ENCODE data around the gene SLC19A2.

The SLC19A2 gene

DNA sequence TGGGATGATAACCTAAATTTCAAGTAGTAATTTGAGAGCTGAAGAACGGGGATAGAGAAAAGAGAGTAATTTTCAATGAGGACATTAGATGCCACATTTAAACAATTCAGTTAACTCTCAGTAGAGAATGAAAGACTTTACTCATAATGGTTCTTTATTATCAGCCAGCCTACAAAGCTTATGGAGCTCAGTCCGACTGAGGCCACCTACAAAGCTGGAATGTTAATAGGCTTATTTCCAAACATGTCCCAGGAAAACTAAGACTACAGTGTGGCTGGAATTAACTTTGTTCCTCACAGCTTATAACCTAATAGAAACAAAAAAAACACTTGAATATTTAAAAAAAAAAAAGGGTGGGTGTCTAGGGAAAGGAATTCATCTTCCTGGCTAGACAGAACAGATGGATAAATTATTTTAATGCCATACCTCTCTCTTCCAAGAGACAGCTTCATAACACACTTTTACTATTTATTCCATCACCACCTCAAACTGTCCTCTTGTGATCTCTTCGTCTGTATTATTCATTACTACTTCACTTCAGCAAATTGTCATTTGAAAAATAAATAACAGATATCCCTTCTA, 9.8 kb downstream of the SLC19A2 start:
- DNase-seq (ENCODE audit: low read depth in 2 of 2): no peak

DNA sequence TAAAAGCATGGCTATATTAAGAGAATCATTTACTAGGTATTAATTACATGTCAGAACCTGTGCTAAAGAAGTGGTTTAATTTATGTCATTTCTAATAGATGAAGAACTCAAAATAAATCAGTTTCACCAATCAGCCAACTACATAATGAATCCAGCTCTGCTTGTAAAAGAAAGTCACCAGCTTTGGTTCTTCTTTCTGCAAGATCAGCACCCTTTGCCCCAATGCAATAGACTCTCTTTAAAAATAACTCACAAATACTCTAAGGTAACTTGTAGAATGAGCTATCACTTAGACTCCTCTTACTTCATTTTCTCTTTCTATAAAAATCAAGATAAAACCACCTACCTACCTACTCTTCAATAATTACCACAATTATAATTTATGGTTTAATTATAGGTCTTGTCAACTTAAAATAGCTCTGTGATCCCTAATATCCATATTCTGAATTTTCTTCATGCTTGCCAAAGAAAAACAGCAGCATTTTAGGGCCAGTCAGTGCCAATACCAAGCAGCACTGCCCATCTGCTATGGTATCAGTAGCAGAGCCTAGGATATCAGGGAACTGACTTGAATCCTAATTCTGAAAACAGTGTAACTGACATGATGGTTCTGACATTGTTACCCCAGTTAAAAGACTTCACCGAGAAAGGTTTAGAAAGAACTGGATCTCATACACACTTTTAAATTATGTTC, 11.3 kb downstream of the SLC19A2 start:
- DNase-seq (ENCODE audit: low read depth in 2 of 2): no peak

DNA sequence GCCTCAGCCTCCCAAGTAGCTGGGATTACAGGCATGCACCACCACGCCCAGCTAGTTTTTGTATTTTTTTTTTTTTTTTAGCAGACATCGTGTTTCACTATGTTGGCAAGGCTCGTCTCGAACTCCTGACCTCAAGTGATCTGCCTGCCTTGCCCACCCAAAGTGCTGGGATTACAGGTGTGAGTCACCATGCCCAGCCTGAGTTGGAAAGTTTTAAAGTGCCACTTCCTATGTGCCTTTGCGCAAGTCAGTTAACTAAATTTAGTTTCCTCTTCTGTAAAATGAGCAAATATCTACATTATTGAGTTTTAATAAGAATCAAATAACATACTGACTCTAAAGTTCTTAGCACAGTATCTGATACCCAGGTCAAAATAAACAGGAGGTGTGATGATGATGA, 12.4 kb downstream of the SLC19A2 start:
- DNase-seq (ENCODE audit: low read depth in 2 of 2): no peak

DNA sequence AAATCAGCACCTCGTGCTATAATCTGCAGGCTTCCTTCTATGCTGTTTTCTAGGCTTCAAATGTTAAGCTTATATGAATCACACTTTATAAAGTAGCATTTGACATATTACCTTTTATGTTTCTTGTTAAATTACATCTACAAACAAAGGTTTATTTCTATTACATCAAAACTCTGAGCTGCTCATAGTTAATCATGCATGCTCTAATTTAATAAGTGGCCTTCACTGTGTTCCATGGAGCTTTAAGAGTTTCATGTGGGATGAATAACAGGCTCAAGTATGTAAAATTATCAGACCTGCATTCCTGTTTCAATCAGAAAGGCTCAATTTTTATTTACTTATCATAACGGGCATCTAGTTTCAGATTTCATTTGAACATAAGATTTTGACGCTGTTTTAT, 13.0 kb downstream of the SLC19A2 start:
- no peak for DNase-seq (ENCODE audit: low read depth in 2 of 2)

DNA sequence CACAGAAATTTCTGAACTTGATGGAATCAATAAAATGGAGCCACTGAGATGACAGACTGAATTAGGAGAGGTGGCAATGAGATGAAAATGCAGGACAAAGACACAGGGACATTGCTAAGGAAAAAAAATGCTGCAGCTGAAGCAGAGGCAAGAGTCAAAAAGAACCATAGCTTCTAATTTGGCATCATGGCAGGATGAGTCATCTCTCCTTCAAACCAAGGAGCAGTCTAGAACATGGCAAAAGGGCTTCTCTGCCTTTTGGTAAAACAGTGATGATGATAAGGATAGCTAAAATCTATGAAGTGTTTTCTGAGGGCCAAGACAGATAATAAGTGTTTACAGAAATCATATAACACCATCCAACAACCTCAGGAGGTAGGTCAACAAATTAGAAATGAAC, 16.8 kb downstream of the SLC19A2 start:
- DNase-seq (ENCODE audit: low read depth in 2 of 2): no peak

DNA sequence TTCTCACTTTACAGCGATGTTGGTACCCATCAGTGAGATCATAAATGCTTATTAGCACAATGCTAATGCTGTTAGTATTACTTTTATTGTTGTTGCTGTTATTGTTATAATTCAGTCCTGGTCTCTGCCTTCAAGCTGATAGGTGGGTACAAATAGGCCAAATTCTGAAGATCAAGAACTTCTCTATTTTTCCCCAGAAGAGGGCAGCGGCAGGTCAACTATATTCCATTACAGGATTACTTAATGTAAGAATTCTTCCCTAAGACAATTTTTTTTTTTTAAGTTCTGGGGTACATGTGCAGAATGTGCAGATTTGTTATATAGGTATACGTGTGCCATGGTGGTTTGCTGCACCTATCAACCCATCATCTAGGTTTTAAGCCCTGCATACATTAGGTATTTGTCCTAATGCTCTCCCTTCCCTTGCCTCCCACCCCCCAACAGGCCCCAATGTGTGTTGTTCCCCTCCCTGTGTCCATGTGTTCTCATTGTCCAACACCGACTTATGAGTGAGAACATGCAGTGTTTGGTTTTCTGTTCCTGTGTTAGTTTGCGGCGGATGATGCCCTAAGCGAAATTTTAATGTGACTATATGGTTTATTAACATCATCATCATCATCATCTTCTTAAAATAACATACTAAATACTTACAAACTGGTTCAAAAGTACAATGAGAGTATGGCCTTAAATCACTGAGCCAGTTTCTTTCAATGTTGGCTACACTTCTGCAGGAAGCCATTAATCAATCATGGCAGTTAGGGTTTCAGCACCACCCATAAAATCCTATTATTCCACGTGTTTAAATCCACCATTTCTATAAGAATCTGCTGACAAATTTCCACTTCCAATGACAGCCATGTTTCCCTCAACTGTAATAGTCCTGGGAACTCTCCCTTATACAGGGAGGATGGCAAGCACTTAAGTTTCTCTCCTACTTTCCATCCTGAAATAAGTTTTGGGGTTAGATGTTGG, 19.2 kb downstream of the SLC19A2 start:
- no peak for DNase-seq (ENCODE audit: low read depth in 2 of 2)

DNA sequence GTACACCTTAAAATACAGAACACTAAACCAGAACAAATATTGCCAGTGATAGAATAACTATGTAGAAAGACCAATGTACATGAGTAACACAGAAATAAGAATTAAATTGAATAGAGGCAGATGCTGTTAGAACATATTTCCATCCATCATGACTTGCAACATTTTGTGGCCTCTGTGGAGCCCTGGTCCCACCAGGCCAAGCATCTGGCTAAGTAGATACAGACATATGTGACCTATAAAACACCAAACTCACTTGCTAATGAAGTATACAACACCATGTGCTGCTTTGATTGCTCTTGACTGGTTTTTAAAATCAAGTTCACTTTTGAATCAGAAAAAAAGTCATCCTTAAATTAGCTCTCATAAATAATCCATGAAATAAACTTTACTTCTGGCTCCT, 20.5 kb downstream of the SLC19A2 start:
- DNase-seq (ENCODE audit: low read depth in 2 of 2): no peak

DNA sequence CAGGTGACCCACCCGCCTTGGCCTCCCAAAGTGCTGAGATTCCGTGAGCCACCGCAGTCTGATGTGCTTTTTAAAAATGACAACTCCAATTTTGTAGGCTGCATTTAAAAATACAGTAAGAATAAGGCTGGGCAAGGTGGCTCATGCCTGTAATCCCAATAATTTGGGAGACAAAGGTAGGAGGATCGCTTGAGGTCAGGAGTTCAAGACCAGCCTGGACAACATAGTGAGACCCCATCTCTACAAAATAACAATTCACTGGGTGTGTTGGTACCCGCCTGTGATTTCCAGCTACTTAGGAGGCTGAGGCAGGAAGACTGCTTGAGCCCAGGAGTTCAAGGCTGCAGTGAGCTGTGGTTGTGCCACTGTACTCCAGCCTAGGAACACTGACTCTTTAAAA, 23.4 kb downstream of the SLC19A2 start:
- DNase-seq (ENCODE audit: low read depth in 2 of 2): no peak

DNA sequence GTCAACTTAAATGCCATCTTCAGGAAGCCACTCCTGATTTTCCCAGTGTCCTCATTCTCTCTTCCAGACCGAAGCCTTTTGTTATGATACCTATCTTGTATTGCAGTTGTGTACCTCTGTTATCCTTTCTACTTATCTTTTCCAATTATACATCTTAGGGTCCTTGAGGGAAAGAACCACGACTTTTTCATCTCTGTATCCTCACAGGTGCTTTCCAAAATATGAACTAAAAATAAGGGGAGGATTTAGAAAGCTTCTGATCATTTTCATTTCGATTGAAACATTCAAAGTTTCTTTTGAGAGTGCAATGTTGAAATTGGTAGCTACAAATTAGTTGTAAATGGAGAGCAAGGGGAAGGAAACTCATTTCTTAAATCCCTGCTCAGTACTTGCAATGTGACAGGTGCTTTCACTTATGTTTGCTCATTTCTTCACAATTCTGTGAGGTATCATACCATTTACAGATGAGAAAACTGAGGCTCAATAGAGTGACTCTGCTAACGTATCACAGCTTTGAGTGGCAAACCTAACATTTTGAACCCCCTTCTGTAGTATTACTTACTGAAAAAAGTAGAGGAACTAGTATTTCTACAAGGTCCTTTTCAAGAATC, 24.2 kb downstream of the SLC19A2 start:
- no peak for DNase-seq (ENCODE audit: low read depth in 2 of 2)

DNA sequence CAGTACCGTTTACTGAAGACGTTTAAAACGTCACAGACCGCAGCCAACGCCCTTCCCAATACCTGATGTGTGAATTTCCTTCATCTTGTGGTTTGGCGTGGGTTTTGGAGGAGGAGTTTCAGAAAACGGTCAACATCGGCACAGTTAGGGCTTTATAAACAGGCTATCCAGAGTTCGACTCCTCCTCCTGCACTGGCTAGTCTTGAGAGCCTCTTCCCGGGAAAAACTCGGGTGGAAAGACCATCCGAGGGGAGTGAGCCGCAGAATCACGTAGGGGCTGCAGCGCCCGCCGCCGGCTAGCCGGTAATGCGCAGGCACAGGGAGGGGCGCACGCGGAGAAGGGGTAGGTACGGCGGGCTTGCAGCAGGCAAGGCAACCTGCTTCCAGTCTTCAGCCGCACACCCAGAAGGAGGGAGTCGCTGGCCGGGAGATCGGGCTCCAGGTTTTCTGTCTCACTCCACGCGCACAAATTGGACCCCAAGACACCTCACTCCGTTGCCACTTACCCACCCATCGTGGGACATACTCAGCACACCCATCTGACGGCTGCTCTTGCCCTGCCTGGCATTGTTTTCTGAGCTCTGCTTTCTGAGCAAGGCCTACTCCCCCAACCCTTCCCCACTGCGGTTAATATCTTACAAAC, 25.4 kb downstream of the SLC19A2 start:
- no peak for DNase-seq (ENCODE audit: low read depth in 2 of 2)

DNA sequence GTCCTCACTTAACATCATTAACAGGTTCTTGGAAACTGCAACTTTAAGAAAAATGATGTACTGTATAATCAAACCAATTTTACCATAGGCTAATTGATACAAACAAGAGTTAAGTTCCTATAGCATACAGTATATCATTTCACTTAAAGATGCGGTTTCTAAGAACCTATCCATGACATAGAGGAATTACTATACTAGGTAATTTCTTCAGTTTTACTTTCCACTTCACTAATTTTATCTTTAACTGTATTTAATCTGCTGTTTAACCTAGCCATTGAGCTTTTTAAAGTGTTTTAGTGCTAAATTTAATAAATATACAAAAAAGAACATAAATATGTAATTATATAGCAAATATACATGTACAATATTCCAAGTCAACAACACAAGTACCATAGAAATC, 28.3 kb downstream of the SLC19A2 start:
- no peak for DNase-seq (ENCODE audit: low read depth in 2 of 2)

DNA sequence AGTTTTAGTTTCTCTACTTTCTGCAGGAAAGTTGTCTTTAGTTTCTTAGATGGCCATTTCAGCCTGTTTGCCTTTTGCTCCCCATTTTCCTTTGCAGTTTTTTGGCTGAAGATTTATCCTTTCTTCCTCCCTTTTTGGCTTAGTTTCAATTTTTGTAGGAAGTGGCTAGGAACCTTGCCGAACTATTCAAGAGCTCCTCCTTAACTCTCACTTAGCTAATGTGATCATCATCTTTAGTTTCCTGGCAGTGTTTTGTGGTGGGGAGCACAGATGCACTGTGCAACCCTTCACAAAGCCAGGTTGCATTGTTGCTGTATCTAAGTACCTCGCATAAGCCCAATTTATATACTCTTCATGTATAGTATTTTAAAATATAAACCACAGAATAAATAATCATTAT, 29.7 kb downstream of the SLC19A2 start:
- no peak for DNase-seq (ENCODE audit: low read depth in 2 of 2)

DNA sequence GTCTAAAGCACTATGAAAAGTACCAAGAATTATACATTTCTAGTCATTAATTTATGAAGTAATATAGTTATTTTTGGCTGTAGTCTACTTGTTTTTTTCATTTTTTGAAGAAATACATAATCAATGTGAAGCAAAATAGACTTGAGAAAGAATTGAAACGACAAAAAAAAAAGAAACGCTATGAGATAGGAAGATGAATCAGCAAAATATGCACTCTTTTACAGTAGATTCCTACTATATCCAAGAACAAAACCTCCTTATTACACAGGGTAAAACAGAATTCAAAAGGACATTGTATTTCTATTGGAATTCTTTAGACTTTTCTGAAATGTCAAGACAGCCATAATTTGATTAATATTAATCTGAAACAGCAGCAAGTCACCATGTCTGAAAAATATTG, 32.8 kb downstream of the SLC19A2 start:
- no peak for DNase-seq (ENCODE audit: low read depth in 2 of 2)

DNA sequence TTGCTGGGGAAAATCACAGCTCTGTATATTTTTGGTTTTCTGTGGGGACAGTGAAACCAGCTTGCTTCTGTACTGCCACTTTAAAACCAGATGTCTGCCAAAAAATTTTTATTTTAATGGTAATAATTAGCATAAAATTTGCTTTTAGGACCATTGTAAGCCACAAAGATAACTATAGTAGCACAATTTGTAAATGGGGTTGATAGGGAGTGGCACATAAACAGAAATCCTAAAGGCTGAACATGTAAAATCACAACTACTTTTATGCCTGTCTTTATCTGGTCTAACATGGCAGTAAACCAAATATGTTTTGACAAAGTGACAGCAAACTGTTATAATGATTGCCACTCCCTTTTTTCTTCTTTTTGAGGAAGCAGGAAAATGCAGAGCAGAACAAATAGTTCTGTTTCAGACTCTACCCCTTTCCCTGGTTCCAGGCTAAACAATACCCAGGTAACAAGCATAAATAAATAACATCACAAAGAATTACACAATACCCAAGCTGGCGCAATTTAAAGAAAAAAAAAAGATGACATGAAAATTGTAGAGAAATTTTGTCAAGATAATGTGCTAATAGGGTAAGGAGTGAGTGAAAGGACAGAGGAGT, 34.4 kb downstream of the SLC19A2 start:
- DNase-seq (ENCODE audit: low read depth in 2 of 2): no peak

DNA sequence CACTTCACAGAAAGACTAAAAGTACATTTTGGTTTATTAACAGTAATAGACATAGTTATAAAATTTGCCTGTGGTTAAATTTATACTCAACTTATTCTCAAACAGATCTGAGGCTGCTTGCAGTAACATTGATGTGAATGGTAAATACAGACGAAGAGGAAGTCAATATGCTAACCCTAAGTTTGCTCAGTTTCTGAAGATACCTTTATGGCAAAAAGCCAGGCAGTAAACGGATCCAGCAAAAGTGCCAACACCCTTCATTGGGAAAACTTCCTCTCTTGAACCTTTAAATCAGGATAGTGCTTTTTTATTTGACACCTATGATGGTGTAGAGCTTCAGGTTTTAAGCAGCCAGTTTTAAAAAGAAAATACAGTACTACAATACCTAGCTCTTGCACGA, 41.8 kb downstream of the SLC19A2 start:
- DNase-seq (ENCODE audit: low read depth in 2 of 2): no peak

DNA sequence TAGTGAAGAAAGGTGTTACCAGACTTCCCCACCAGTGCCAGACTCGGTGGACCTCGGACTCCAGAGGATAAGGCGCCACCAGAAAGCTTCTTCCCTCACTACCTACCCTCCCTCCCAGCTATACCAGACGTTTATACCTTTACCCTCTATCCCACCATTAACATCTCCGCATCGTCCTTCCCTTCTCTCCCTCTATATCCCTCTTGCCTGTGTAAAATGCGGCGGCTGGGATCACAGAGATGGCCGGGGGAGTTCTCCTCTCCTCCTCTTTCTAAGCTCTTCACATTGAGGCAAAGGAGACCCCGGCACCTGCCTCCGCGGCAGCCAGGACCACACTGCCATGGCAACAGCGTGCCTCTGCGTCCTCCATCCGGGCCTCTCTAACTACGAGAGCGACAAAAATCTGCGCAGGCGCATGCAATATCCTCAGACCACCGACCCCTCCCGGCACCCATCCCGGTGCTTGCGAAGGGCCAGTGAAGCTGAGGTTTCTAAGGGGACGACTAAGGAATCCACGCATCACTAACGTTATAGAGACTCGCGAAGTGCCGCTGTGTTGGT, 58.6 kb downstream of the SLC19A2 start, which contains the start of gene CCDC181:
TSS of gene CCDC181 (minus strand) at position 394 of the 561 bp plus-strand sequence. CDS start 2,547 bp downstream, outside the sequence.
- peak; percentile 54 to 55 for DNase-seq (ENCODE audit: low read depth in 2 of 2)

DNA sequence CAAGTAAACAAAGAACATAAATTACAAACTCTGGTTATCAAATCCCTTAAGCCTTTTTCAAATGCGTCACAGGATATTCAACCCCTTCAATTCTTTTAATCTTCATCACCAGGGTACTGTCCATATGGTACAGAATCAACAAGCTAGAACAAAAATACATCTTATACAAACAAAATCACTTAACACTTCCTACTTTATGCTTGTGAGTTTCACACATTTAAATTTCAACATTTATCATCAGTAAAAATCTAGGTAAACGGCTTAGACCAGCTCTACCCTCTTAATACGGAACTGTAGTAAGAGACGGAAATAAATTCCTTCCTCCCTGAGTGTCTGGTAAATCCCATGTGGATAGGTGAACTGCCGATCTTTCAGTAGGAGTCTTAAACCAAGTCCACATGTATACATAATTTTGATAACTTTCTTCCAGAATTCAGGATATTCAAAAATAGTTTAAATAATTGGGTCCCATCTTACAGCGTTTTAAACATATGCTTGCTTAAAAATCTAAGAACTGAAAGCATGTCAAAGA, 59.5 kb downstream of the SLC19A2 start:
- DNase-seq (ENCODE audit: low read depth in 2 of 2): no peak

DNA sequence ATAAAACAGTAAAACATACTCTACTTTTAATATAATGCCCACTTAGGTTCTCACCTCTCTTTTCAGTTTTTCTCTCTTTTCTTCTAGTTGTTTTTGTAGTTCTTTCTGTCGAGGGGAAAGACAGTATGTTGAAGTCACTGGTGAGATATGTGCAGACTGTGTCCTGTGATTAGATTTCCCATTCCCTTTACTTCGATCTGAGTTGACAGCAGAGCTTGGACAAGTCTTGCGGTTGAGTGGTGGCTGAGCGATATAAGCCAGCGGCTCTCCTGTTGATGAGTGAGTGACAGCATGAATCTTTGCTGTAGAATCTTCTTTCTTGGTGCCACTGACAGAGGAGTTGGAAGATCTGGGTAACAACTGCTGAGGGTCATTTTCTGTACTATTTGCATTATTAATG, 64.4 kb downstream of the SLC19A2 start:
- no peak for DNase-seq (ENCODE audit: low read depth in 2 of 2)

DNA sequence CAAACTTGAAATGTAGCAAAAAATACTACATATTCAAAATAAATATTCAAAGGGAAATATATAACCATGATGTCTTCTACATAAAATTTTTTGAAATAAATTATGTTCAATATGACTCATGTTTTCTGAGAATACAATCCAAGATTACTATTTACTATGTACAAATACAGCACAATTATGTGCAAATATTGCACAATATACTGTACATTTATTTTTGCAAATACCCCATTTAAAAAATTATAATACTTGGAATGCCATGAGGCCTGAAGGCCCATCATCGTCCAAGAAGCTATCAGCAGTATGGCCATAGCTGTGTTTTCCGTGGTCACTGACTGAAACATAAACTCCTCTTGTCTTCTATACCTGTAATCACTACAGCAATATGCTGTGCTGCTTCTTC, 70.8 kb downstream of the SLC19A2 start:
- no peak for DNase-seq (ENCODE audit: low read depth in 2 of 2)
